Activated B cell treated with CpG ODN at 0.5 μM for 24 hours (primary cell): ENCODE results near the gene FAM83B. TPM values are rescaled to one million over a fixed set of nuclear protein-coding genes. Genes with fewer than 3 reads are reported as not detected.

ENCODE experiments used
- ATAC-seq: fragments of 200-7000 bp; cut with Tn5 transposase; one replicate; pipeline ENCODE4 v1.10.0; 2021; ENCODE audit warnings: low read depth, mild to moderate bottlenecking, moderate library complexity
- CTCF ChIA-PET: fragments of 350-600 bp; sonication (Branson Sonifier 250); formaldehyde crosslinking; loops from one replicate; lab custom pipeline; 2021; ENCODE audit warnings: antibody characterized with exemption; lab: Charles Lee
- POLR2A ChIA-PET: fragments of 350-600 bp; sonication (Branson Sonifier 250); formaldehyde crosslinking; loops from one replicate; lab custom pipeline; 2021; ENCODE audit warnings: antibody characterized with exemption; lab: Charles Lee
- DNase-seq: peaks from one replicate; pipeline ENCODE4 v3.0.0; 2022
- H3K27ac Mint-ChIP-seq: one replicate; pipeline ENCODE4 v1.8.0; 2020; ENCODE audit warnings: mixed read lengths
- H3K27me3 Mint-ChIP-seq: one replicate; pipeline ENCODE4 v1.8.0; 2021; ENCODE audit warnings: mixed read lengths
- H3K36me3 Mint-ChIP-seq: one replicate; pipeline ENCODE4 v1.8.0; 2021; ENCODE audit warnings: low read depth, mixed read lengths
- H3K4me1 Mint-ChIP-seq: one replicate; pipeline ENCODE4 v1.8.0; 2021; ENCODE audit warnings: mixed read lengths
- H3K4me3 Mint-ChIP-seq: one replicate; pipeline ENCODE4 v1.8.0; 2020; ENCODE audit warnings: mild to moderate bottlenecking, mixed read lengths
- H3K9me3 Mint-ChIP-seq: one replicate; pipeline ENCODE4 v1.8.0; 2020; ENCODE audit warnings: mixed read lengths
- intact Hi-C: fragments of 100-400 bp; cut with micrococcal nuclease; formaldehyde crosslinking; loops from one replicate; pipeline ENCODE4 v1.15.1; 2024
- total RNA-seq: library from RNA; stranded (reverse); gene quantifications from 2 replicates; pipeline ENCODE4 v1.2.3, GENCODE V29; 2022
- TF ChIP-seq, protein P1 (sequence below): fragments of 200-600 bp; IDR thresholded peaks from one replicate; pipeline ENCODE4 v1.8.0; 2022; ENCODE audit warnings: antibody characterized with exemption, mild to moderate bottlenecking

The FAM83B gene
- total RNA-seq, 1 donor from 2014 or later, result not detected

DNA sequence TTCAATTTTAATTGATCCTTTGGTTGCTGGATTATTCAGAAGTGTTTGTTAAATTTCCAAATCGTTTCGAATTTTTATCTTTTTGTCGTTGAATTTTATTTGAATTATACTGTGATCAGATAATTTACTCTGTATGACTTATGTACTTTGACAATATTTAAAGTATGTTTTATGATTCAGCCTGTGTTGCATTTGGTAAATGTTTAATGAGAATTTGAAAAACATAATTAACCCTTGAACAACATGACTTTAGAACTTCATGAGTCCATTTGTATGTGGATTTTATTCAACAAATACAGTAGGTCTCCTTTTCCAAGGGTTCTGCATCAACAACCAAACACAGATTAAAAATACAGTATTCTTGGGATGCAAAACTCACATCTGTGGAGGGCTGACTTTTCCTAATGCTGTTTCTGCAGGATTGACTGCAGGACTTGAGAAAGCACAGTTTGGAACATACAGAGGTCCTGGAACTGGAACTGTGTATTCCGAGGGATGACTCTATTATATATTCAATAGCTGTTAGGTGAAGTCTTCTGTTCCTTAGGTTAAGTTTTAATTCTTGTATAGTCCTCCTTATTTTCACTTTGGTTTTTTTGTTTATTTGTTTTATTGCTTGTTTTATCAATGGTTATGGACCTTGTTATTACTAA is 40.5 kb downstream of the FAM83B start:
- H3K36me3 Mint-ChIP-seq, result no peaks in the 10 kb centered on the region
- no peaks in the 10 kb centered on the region for H3K27me3 Mint-ChIP-seq
- intact Hi-C loops, result no loop called here
- ATAC-seq, result no peak
- no peak overlapping the region for H3K4me3 Mint-ChIP-seq
- no peaks in the 10 kb centered on the region for H3K4me1 Mint-ChIP-seq
- H3K9me3 Mint-ChIP-seq, result peaks cover 8% of the 10 kb centered on the region
- ChIA-PET CTCF (no interaction called here), POLR2A (interaction anchor here (0.7 kb wide), 1 partner anchor 11 kb away, joined by 3 read pairs; no protein-coding TSS in a partner anchor)
- DNase-seq, result no peak
- no peak overlapping the region for H3K27ac Mint-ChIP-seq
- TF ChIP-seq, protein P1, sequence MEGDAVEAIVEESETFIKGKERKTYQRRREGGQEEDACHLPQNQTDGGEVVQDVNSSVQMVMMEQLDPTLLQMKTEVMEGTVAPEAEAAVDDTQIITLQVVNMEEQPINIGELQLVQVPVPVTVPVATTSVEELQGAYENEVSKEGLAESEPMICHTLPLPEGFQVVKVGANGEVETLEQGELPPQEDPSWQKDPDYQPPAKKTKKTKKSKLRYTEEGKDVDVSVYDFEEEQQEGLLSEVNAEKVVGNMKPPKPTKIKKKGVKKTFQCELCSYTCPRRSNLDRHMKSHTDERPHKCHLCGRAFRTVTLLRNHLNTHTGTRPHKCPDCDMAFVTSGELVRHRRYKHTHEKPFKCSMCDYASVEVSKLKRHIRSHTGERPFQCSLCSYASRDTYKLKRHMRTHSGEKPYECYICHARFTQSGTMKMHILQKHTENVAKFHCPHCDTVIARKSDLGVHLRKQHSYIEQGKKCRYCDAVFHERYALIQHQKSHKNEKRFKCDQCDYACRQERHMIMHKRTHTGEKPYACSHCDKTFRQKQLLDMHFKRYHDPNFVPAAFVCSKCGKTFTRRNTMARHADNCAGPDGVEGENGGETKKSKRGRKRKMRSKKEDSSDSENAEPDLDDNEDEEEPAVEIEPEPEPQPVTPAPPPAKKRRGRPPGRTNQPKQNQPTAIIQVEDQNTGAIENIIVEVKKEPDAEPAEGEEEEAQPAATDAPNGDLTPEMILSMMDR, result no peak

DNA sequence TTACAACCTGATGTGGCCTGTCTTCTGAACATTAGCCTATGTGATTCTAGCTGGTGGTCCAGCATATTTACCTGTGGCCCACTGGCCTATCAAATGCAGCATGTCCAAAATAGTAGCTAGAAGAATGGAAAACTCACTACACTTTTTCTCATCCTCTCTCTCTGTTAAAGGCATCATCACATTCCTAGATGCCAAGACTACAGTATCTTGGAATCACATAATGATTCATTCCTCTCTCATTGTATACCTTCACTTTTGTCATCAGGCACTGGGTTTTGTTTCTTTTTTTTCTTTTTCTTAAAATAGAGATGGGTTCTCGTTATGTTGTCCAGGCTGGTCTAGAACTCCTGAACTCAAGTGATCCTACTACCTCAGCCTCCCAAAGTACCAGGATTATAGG is 45.0 kb downstream of the FAM83B start:
- CTCF ChIA-PET, result no interaction called here
- no peaks in the 10 kb centered on the region for H3K4me1 Mint-ChIP-seq
- intact Hi-C loops, result no loop called here
- no peak overlapping the region for H3K27ac Mint-ChIP-seq
- H3K9me3 Mint-ChIP-seq, result peaks cover 6% of the 10 kb centered on the region
- ATAC-seq (no peak), DNase-seq (no peak)
- no peak overlapping the region for H3K4me3 Mint-ChIP-seq
- TF ChIP-seq, protein P1, result no peak
- no peaks in the 10 kb centered on the region for H3K27me3 Mint-ChIP-seq
- no peaks in the 10 kb centered on the region for H3K36me3 Mint-ChIP-seq
- POLR2A ChIA-PET, result no interaction called here

DNA sequence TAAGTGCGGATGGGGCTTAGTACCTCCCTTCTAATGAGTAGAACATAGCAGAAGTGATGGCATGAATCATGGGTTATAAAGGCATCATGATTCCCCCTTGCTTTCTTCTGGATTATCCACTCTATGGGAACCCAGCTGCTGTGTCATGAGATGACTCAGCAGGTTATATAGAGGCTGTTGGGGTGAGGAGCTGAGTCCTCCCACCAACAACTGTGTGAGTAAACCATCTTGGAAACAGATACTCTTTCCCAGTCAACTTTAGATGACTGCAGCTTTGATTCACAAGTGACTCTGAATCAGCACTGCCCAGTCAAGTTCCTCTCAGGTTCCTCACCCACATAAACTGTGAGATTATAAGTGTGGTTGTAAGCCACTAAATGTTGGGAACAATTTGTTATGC is 46.3 kb downstream of the FAM83B start:
- H3K36me3 Mint-ChIP-seq, result no peaks in the 10 kb centered on the region
- DNase-seq (no peak), ATAC-seq (no peak)
- CTCF ChIA-PET, result no interaction called here
- no peak overlapping the region for H3K27ac Mint-ChIP-seq
- TF ChIP-seq, protein P1, result no peak
- H3K4me3 Mint-ChIP-seq, result no peak overlapping the region
- no peaks in the 10 kb centered on the region for H3K27me3 Mint-ChIP-seq
- H3K9me3 Mint-ChIP-seq, result peaks cover 6% of the 10 kb centered on the region
- no peaks in the 10 kb centered on the region for H3K4me1 Mint-ChIP-seq
- POLR2A ChIA-PET, result no interaction called here
- intact Hi-C loops, result no loop called here

DNA sequence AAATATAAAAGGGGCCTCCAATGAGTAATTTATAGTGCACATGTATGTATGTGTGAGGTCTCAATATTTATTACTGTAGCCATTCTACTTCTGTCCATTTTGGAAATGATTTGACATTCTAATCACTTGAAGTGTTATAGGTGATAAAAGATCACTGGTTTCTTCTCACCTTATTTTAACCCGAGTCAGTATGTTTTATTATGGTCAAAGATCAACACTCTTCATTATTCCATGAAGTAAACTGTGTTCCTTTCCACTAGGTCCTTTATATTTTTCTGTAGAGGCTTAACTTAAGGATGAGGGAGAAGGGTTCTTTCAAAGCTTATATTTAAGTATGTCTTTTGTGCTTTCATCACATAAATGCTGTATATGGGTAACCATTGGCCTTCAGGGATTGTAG is 47.2 kb downstream of the FAM83B start:
- no peaks in the 10 kb centered on the region for H3K4me1 Mint-ChIP-seq
- ChIA-PET POLR2A (no interaction called here), CTCF (no interaction called here)
- DNase-seq, result no peak
- intact Hi-C loops, result no loop called here
- no peaks in the 10 kb centered on the region for H3K27me3 Mint-ChIP-seq
- H3K4me3 Mint-ChIP-seq, result no peak overlapping the region
- no peak for ATAC-seq
- H3K27ac Mint-ChIP-seq, result no peak overlapping the region
- H3K36me3 Mint-ChIP-seq, result no peaks in the 10 kb centered on the region
- TF ChIP-seq, protein P1, result no peak
- peaks cover 6% of the 10 kb centered on the region for H3K9me3 Mint-ChIP-seq

DNA sequence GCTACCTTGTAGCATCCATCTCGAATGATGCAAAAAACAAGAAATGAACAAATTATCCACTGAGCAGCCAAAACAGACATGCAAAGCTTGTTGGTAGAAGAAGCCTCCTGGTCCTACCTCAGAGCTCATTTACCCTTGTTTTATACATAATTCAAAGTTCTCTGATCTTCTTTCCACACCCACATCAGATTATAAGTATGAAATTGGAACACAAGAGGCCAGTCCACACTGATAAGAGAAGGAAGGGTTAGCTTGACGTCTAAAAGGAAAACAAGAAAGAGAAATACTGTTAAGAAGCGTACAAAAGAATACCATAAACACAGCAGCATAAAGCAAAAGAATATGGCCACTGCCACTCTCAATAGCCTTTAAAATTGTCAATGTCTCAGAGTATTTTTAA is 49.7 kb downstream of the FAM83B start:
- no peak overlapping the region for H3K27ac Mint-ChIP-seq
- H3K4me1 Mint-ChIP-seq, result no peaks in the 10 kb centered on the region
- TF ChIP-seq, protein P1, result no peak
- H3K4me3 Mint-ChIP-seq, result no peak overlapping the region
- CTCF ChIA-PET, result no interaction called here
- ATAC-seq, result no peak
- POLR2A ChIA-PET, result no interaction called here
- intact Hi-C loops, result no loop called here
- H3K36me3 Mint-ChIP-seq, result no peaks in the 10 kb centered on the region
- peaks cover 3% of the 10 kb centered on the region for H3K9me3 Mint-ChIP-seq
- H3K27me3 Mint-ChIP-seq, result no peaks in the 10 kb centered on the region
- DNase-seq, result no peak
